Measurements from ENCODE around the gene PADI2.
A peak's percentile ranks its signal among the peaks of the same experiment; 100 is the strongest.

The PADI2 gene

DNA sequence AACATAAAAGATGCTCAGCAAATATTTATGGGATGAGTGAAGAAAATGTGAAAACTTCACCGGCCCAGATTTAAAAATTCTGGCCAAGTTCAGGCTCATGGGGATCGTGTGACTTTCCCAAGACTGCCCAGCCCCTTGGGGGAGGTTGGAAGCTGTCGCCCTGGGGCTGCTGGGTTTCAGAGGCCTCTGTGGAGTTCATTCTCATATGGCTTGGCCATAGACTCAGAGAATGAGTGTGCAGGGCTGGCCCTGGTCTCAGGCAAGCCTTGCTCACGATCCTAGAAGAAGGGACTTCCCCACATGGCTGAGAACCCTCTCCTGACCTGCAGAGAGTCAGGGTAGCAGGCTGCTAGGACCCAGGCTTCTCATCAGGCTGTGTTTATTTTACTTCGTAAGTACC is 24.6 kb downstream of the PADI2 start:
- H2AFZ ChIP-seq (ENCODE audit: low read length), result no peak overlapping the region
- peaks cover 0 to 2% of the 10 kb centered on the region in 2 donors for H3K9me3 ChIP-seq (replicated peaks in 1 of 2; ENCODE audit: control insufficient read depth in 2 of 2, insufficient read depth in 1 of 2, low read depth in 1 of 2, low read length in 2 of 2)
- no peak overlapping the region for H2BK5ac ChIP-seq (ENCODE audit: low read length)
- no peak overlapping the region for H3K9ac ChIP-seq (ENCODE audit: low read depth, low read length, poor library complexity)
- no peak overlapping the region for H3K4me2 ChIP-seq (ENCODE audit: insufficient read depth, low read length, poor library complexity, severe bottlenecking)
- H2BK12ac ChIP-seq (ENCODE audit: low read length), result no peak overlapping the region
- H4K8ac ChIP-seq (ENCODE audit: low read depth, low read length), result no peak overlapping the region
- peaks cover 0 to 48% (median 0%) of the 10 kb centered on the region in 3 experiments for H3K27me3 ChIP-seq (ENCODE audit: control insufficient read depth in 3 of 3, insufficient read depth in 3 of 3, low read depth in 1 of 3, low read length in 3 of 3)
- H2BK15ac ChIP-seq (ENCODE audit: low read length), result no peak overlapping the region
- peaks cover under 1 to 21% of the 10 kb centered on the region in 2 donors for H3K4me1 ChIP-seq (ENCODE audit: control insufficient read depth in 2 of 2, insufficient read depth in 1 of 2, low read depth in 1 of 2, low read length in 2 of 2)
- H3K18ac ChIP-seq (ENCODE audit: low read length), result no peak overlapping the region
- no peak overlapping the region for H2BK120ac ChIP-seq (ENCODE audit: low read depth, low read length)
- no peak overlapping the region for H3K14ac ChIP-seq (ENCODE audit: low read length)
- no peak overlapping the region for H4K91ac ChIP-seq (ENCODE audit: low read depth, low read length, poor library complexity)
- H3K79me1 ChIP-seq (ENCODE audit: low read depth, low read length), result no peaks in the 10 kb centered on the region
- H3K4ac ChIP-seq (ENCODE audit: low read length), result no peak overlapping the region
- no peak overlapping the region for H2AK5ac ChIP-seq (ENCODE audit: low read depth, low read length)
- H3K23ac ChIP-seq (ENCODE audit: low read depth, low read length, poor library complexity), result no peak overlapping the region
- no CpG with 5 or more reads among the region's 5 CpGs for WGBS, 2 donors (ENCODE audit: extremely low coverage in 2 of 2, insufficient read length in 2 of 2, insufficient replicate concordance in 1 of 2)
- no peak overlapping the region for H3K27ac ChIP-seq (replicated peaks; ENCODE audit: low read length)
- DNase-seq (ENCODE audit: low spot score), result no peak
- no peak overlapping the region for H3K4me3 ChIP-seq (ENCODE audit: low read length in 2 of 2)
- H3K36me3 ChIP-seq (replicated peaks in 1 of 2; ENCODE audit: control insufficient read depth in 2 of 2, insufficient read depth in 2 of 2, low read length in 2 of 2), result no peaks in the 10 kb centered on the region

DNA sequence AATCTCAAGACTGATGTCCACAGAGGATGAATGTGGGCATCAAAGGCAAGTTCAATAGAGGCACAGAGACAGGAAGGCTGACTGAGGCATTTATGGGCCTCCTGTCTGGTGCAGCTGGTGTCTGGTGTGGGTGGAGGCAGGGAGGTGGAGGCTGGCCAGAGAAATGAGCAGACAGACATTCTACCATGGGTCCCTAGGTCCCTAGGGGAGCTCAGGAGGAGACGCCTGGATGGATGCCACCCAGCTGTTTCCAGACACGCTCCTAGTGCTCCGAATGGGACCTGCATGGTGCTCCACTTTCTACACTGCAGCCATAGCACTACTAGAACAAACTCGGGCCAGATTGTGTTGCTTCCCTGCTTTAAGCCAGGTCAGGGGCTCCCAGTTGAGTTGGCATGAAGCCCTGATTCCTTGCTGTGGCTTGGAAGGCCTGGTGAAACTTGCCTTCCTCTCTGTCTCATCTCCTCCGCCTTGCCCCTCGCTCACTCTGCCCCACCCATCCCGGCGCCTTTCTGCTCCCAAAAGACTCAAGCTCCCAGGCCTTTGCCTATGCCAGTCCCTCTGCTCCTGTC is 25.3 kb downstream of the PADI2 start:
- peaks cover 7 to 26% of the 10 kb centered on the region in 2 donors for H3K4me1 ChIP-seq (ENCODE audit: control insufficient read depth in 2 of 2, insufficient read depth in 1 of 2, low read depth in 1 of 2, low read length in 2 of 2)
- no peak overlapping the region for H2BK12ac ChIP-seq (ENCODE audit: low read length)
- H2BK120ac ChIP-seq (ENCODE audit: low read depth, low read length), result no peak overlapping the region
- no peak overlapping the region for H2BK15ac ChIP-seq (ENCODE audit: low read length)
- no peak overlapping the region for H3K18ac ChIP-seq (ENCODE audit: low read length)
- H2AFZ ChIP-seq (ENCODE audit: low read length), result no peak overlapping the region
- H3K36me3 ChIP-seq (replicated peaks in 1 of 2; ENCODE audit: control insufficient read depth in 2 of 2, insufficient read depth in 2 of 2, low read length in 2 of 2), result no peaks in the 10 kb centered on the region
- H2AK5ac ChIP-seq (ENCODE audit: low read depth, low read length), result peak overlapping the region; percentile 40
- H3K79me1 ChIP-seq (ENCODE audit: low read depth, low read length), result no peaks in the 10 kb centered on the region
- no peak overlapping the region for H3K4ac ChIP-seq (ENCODE audit: low read length)
- no peak overlapping the region for H3K14ac ChIP-seq (ENCODE audit: low read length)
- WGBS, 2 donors (ENCODE audit: extremely low coverage in 2 of 2, insufficient read length in 2 of 2, insufficient replicate concordance in 1 of 2), result no CpG with 5 or more reads among the region's 8 CpGs
- no peak overlapping the region for H3K23ac ChIP-seq (ENCODE audit: low read depth, low read length, poor library complexity)
- H4K8ac ChIP-seq (ENCODE audit: low read depth, low read length), result no peak overlapping the region
- H3K4me2 ChIP-seq (ENCODE audit: insufficient read depth, low read length, poor library complexity, severe bottlenecking), result no peak overlapping the region
- H3K9ac ChIP-seq (ENCODE audit: low read depth, low read length, poor library complexity), result no peak overlapping the region
- no peak for DNase-seq (ENCODE audit: low spot score)
- peaks cover 0 to 49% (median 0%) of the 10 kb centered on the region in 3 experiments for H3K27me3 ChIP-seq (ENCODE audit: control insufficient read depth in 3 of 3, insufficient read depth in 3 of 3, low read depth in 1 of 3, low read length in 3 of 3)
- H3K4me3 ChIP-seq (ENCODE audit: low read length in 2 of 2), result no peak overlapping the region
- no peak overlapping the region for H3K27ac ChIP-seq (replicated peaks; ENCODE audit: low read length)
- H3K9me3 ChIP-seq (replicated peaks in 1 of 2; ENCODE audit: control insufficient read depth in 2 of 2, insufficient read depth in 1 of 2, low read depth in 1 of 2, low read length in 2 of 2), result peaks cover 0 to 2% of the 10 kb centered on the region in 2 donors
- no peak overlapping the region for H2BK5ac ChIP-seq (ENCODE audit: low read length)
- no peak overlapping the region for H4K91ac ChIP-seq (ENCODE audit: low read depth, low read length, poor library complexity)

DNA sequence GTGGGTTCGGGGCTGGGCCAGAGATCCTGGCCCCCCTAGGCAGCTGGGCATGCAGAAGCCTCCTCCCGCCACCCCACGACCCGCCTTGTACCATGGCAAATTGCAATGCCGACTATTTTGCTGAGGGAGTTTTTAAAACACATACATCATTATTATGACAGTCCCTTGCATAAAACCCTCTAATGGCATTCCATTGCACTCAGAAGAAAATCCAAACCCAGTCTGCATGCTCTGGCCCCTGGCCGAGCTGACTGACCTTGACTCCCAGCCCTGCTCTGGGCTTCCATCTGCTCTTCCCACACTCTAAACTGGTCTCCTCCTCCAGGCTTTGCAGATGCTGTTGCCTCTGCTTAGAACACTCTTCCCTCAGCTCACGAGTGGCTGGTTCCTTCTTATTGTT is 28.0 kb downstream of the PADI2 start:
- Histone ChIP-seq H2BK5ac (ENCODE audit: low read length) (no peak overlapping the region), H3K79me1 (ENCODE audit: low read depth, low read length) (no peaks in the 10 kb centered on the region), H3K23ac (ENCODE audit: low read depth, low read length, poor library complexity) (no peak overlapping the region), H3K18ac (ENCODE audit: low read length) (no peak overlapping the region), H2BK15ac (ENCODE audit: low read length) (no peak overlapping the region), H3K4me3 (ENCODE audit: low read length in 2 of 2) (no peak overlapping the region), H3K9me3 (replicated peaks in 1 of 2; ENCODE audit: control insufficient read depth in 2 of 2, insufficient read depth in 1 of 2, low read depth in 1 of 2, low read length in 2 of 2) (peaks cover 0 to 2% of the 10 kb centered on the region in 2 donors), H3K27me3 (ENCODE audit: control insufficient read depth in 3 of 3, insufficient read depth in 3 of 3, low read depth in 1 of 3, low read length in 3 of 3) (peaks cover 0 to 26% (median 0%) of the 10 kb centered on the region in 3 experiments), H3K27ac (replicated peaks; ENCODE audit: low read length) (no peak overlapping the region), H3K14ac (ENCODE audit: low read length) (no peak overlapping the region), H3K9ac (ENCODE audit: low read depth, low read length, poor library complexity) (no peak overlapping the region), H2AFZ (ENCODE audit: low read length) (no peak overlapping the region), H2BK12ac (ENCODE audit: low read length) (no peak overlapping the region), H3K4ac (ENCODE audit: low read length) (no peak overlapping the region), H2AK5ac (ENCODE audit: low read depth, low read length) (no peak overlapping the region), H3K4me1 (ENCODE audit: control insufficient read depth in 2 of 2, insufficient read depth in 1 of 2, low read depth in 1 of 2, low read length in 2 of 2) (peaks cover 8 to 13% of the 10 kb centered on the region in 2 donors), H3K36me3 (replicated peaks in 1 of 2; ENCODE audit: control insufficient read depth in 2 of 2, insufficient read depth in 2 of 2, low read length in 2 of 2) (no peaks in the 10 kb centered on the region), H4K91ac (ENCODE audit: low read depth, low read length, poor library complexity) (no peak overlapping the region), H2BK120ac (ENCODE audit: low read depth, low read length) (no peak overlapping the region), H4K8ac (ENCODE audit: low read depth, low read length) (no peak overlapping the region), H3K4me2 (ENCODE audit: insufficient read depth, low read length, poor library complexity, severe bottlenecking) (no peak overlapping the region)
- WGBS, 2 donors (ENCODE audit: extremely low coverage in 2 of 2, insufficient read length in 2 of 2, insufficient replicate concordance in 1 of 2), result no CpG with 5 or more reads among the region's 7 CpGs
- DNase-seq (ENCODE audit: low spot score), result no peak

DNA sequence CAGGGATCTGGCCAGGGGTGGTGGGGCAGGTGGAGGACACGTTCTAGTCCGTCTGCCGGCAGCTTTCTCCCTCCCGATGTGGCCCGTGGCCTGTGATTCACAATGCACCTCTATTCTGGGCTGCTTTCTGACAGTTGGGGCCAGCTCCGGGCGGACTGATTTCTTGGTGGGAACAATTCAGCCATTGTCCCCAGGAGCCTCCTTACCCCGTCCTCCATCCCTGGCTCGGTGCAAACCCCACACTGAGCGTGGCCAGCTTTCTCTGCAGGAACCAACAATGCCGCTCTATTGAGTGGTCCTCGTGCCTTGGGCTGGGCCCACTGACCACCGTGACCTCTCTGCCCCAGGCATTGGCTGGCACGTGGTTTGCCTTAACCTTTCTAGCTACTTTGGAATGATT is 29.7 kb downstream of the PADI2 start:
- Histone ChIP-seq H3K9ac (ENCODE audit: low read depth, low read length, poor library complexity) (no peak overlapping the region), H4K91ac (ENCODE audit: low read depth, low read length, poor library complexity) (no peak overlapping the region), H3K14ac (ENCODE audit: low read length) (no peak overlapping the region), H3K9me3 (replicated peaks in 1 of 2; ENCODE audit: control insufficient read depth in 2 of 2, insufficient read depth in 1 of 2, low read depth in 1 of 2, low read length in 2 of 2) (peaks cover 0 to 2% of the 10 kb centered on the region in 2 donors), H3K18ac (ENCODE audit: low read length) (peak overlapping the region; percentile 84), H2AFZ (ENCODE audit: low read length) (peak overlapping the region; percentile 57), H3K4me2 (ENCODE audit: insufficient read depth, low read length, poor library complexity, severe bottlenecking) (no peak overlapping the region), H3K27me3 (ENCODE audit: control insufficient read depth in 3 of 3, insufficient read depth in 3 of 3, low read depth in 1 of 3, low read length in 3 of 3) (peaks cover 0 to 25% (median 0%) of the 10 kb centered on the region in 3 experiments), H3K36me3 (replicated peaks in 1 of 2; ENCODE audit: control insufficient read depth in 2 of 2, insufficient read depth in 2 of 2, low read length in 2 of 2) (no peaks in the 10 kb centered on the region), H3K23ac (ENCODE audit: low read depth, low read length, poor library complexity) (no peak overlapping the region), H3K4me1 (ENCODE audit: control insufficient read depth in 2 of 2, insufficient read depth in 1 of 2, low read depth in 1 of 2, low read length in 2 of 2) (peaks cover 8% of the 10 kb centered on the region in 2 donors), H2BK12ac (ENCODE audit: low read length) (no peak overlapping the region), H3K79me1 (ENCODE audit: low read depth, low read length) (no peaks in the 10 kb centered on the region), H3K4ac (ENCODE audit: low read length) (no peak overlapping the region), H2BK15ac (ENCODE audit: low read length) (no peak overlapping the region), H3K4me3 (ENCODE audit: low read length in 2 of 2) (no peak overlapping the region), H4K8ac (ENCODE audit: low read depth, low read length) (no peak overlapping the region), H2BK120ac (ENCODE audit: low read depth, low read length) (no peak overlapping the region), H2AK5ac (ENCODE audit: low read depth, low read length) (no peak overlapping the region), H3K27ac (replicated peaks; ENCODE audit: low read length) (no peak overlapping the region), H2BK5ac (ENCODE audit: low read length) (no peak overlapping the region)
- DNase-seq (ENCODE audit: low spot score), result no peak
- no CpG with 5 or more reads among the region's 14 CpGs for WGBS, 2 donors (ENCODE audit: extremely low coverage in 2 of 2, insufficient read length in 2 of 2, insufficient replicate concordance in 1 of 2)
